WERI-Rb-1 (cell line): ENCODE results near the gene SLC23A2.

Experiments
- DNase-seq: peaks from one replicate; pipeline ENCODE4 v3.0.0-alpha.2; 2020
- H3K27ac ChIP-seq: fragments of 250-450 bp; sonication (Bioruptor Pico); 2 replicates; pipeline ENCODE4 v1.5.1; 2020; ENCODE audit warnings: mild to moderate bottlenecking, moderate library complexity
- H3K27me3 ChIP-seq: fragments of 250-450 bp; sonication (Bioruptor Pico); 2 replicates; pipeline ENCODE4 v1.5.1; 2021; ENCODE audit warnings: mild to moderate bottlenecking, low read depth, moderate library complexity; ENCODE audit not compliant: insufficient read depth, severe bottlenecking
- H3K36me3 ChIP-seq: fragments of 250-450 bp; sonication (Bioruptor Pico); 2 replicates; pipeline ENCODE4 v1.5.1; 2020; ENCODE audit warnings: mild to moderate bottlenecking, moderate library complexity
- H3K4me3 ChIP-seq: 2 replicates; pipeline ENCODE4 v1.5.1; 2011; ENCODE audit warnings: low read depth, mild to moderate bottlenecking, control low read depth, low read length
- H3K9me3 ChIP-seq: fragments of 250-450 bp; sonication (Bioruptor Pico); 2 replicates; pipeline ENCODE4 v1.5.1; 2021; ENCODE audit warnings: mild to moderate bottlenecking, moderate library complexity; ENCODE audit not compliant: severe bottlenecking
- CTCF ChIP-seq: IDR thresholded peaks from 2 replicates; pipeline ENCODE4 v1.5.1; 2011; ENCODE audit warnings: low read depth, mild to moderate bottlenecking, control low read depth, inconsistent platforms, low read length

SLC23A2 gene

DNA sequence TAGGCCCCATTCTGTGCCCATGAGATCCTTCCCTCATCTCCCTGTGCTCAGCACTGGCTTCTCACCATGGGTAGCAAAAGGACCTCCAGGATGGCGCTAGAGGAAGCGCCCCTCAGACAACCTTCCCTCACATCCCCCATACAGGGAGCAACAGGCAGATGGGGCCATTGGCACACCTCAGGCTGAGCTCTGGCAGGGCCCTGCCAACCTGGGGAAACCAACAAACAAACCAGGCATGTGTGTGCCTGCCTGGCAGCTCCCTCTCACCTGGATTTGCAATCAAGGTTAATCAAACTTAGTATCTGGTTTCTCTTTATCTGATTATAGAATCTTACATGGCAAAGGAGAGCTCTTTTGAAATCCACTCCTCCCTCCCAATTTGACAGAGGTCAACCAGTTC, 134.9 kb downstream of the SLC23A2 start:
- Histone ChIP-seq H3K9me3 (no peaks in the 10 kb centered on the region), H3K36me3 (peaks cover 48% of the 10 kb centered on the region), H3K4me3 (no peak overlapping the region), H3K27ac (no peak overlapping the region), H3K27me3 (no peaks in the 10 kb centered on the region)
- DNase-seq, result no peak
- TF ChIP-seq CTCF, result no peak

GRCh38 chr20:4864311-4864752, 137.0 kb downstream of the SLC23A2 start:
- no peak overlapping the region for H3K4me3 ChIP-seq
- peaks cover 59% of the 10 kb centered on the region for H3K36me3 ChIP-seq
- DNase-seq, result no peak
- no peaks in the 10 kb centered on the region for H3K9me3 ChIP-seq
- TF ChIP-seq CTCF, result no peak
- H3K27me3 ChIP-seq, result no peaks in the 10 kb centered on the region
- H3K27ac ChIP-seq, result no peak overlapping the region

DNA sequence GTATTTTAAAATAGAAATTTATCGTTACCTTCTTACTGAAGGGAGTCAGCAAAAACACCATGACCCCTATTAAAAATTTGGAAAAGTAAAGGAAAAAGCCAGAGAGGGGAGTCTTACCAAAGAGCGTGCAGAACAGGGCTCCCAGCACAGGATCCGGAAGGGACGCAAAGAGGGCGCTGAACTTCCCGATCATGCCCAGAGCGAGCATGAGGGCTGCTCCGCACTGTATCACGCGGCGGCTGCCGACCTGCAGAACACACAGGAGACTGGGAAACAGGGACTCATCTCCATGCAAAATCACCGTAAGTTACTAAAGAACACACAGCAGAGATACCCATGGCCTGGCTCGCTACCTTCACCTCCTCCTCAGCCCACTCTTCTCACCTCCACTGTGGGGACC, 138.6 kb downstream of the SLC23A2 start:
- Histone ChIP-seq H3K27me3 (no peaks in the 10 kb centered on the region), H3K36me3 (peaks cover 63% of the 10 kb centered on the region), H3K9me3 (no peaks in the 10 kb centered on the region), H3K4me3 (no peak overlapping the region), H3K27ac (no peak overlapping the region)
- no peak for TF ChIP-seq CTCF
- DNase-seq, result no peak

- Histone ChIP-seq H3K9me3 (no peaks in the 10 kb centered on the region), H3K27me3 (no peaks in the 10 kb centered on the region), H3K27ac (no peak overlapping the region), H3K4me3 (no peak overlapping the region), H3K36me3 (peaks cover 69% of the 10 kb centered on the region)
- DNase-seq, result no peak
- TF ChIP-seq CTCF, result no peak
Observed at GRCh38 chr20:4861961-4862360, 139.3 kb downstream of the SLC23A2 start.

- no peak for DNase-seq
- H3K9me3 ChIP-seq, result no peaks in the 10 kb centered on the region
- TF ChIP-seq CTCF, result no peak
- H3K36me3 ChIP-seq, result peaks cover 70% of the 10 kb centered on the region
- H3K27me3 ChIP-seq, result no peaks in the 10 kb centered on the region
- no peak overlapping the region for H3K4me3 ChIP-seq
- H3K27ac ChIP-seq, result no peak overlapping the region
Observed at GRCh38 chr20:4858000-4858399, 143.3 kb downstream of the SLC23A2 start.

DNA sequence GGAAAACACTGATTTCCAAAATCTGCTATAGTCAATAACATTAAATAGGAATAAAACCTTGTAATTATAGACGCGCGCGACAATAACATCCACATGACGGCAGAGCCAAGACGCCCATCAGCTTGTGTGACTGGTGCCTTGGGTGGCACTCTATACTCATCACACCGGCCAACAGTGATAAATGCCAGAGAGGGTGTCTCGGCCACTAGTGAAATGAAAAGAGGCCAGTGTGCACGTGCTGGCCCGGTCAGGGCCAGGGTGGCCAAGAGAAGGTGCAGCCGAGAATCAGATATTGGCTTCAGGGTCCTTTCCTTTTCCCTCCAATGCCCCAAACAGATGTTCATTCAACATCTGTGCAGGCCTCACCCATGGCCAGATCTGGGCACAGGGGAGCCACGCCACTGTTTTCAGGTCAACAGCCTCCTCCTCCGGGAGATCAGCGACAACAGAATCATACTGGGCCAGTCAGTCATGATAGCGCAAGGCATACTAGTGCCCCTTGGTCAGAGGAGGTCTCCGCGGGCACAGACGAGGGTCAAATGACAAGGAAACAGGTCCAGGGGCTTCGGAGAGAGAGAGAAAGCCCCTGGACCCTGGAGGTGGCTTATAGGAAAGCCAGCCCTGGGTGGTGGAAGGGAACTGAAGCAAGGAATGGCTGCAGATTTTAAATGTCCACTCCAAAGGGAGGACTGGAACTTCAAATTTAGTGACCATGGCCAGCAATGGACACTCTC, 145.1 kb downstream of the SLC23A2 start:
- no peak for TF ChIP-seq CTCF
- H3K9me3 ChIP-seq, result no peaks in the 10 kb centered on the region
- no peak overlapping the region for H3K4me3 ChIP-seq
- no peaks in the 10 kb centered on the region for H3K27me3 ChIP-seq
- no peak overlapping the region for H3K27ac ChIP-seq
- peaks cover 59% of the 10 kb centered on the region for H3K36me3 ChIP-seq
- DNase-seq, result no peak
